GM21528 (cell line): ENCODE measurements around the gene TEX38.
A peak's percentile ranks its signal among the peaks of the same experiment; 100 is the strongest.
"Not testable (repeated sequence)": the region's sequence is repeated elsewhere in the genome, so short reads cannot be mapped to it uniquely, and the experiment has no call there.

Source experiments
- ATAC-seq: cut with Tn5 transposase; IDR thresholded peaks from one replicate; pipeline ENCODE4 v1.9.1; 2021; ENCODE audit warnings: mild to moderate bottlenecking, moderate library complexity; ENCODE audit not compliant: unreplicated experiment, low FRiP score

TEX38 gene

GRCh38 chr1:46686255-46686654 is 14.6 kb downstream of the TEX38 start:
- no peak for ATAC-seq

GRCh38 chr1:46687093-46687659 is 15.5 kb downstream of the TEX38 start:
- no peak for ATAC-seq

GRCh38 chr1:46687921-46688509 is 16.4 kb downstream of the TEX38 start:
- no peak for ATAC-seq

- no peak for ATAC-seq
Measured at GRCh38 chr1:46689356-46689755, 17.7 kb downstream of the TEX38 start.

GRCh38 chr1:46689897-46690296 is 18.2 kb downstream of the TEX38 start:
- no peak for ATAC-seq

GRCh38 chr1:46690931-46691421 is 19.3 kb downstream of the TEX38 start:
- no peak for ATAC-seq

GRCh38 chr1:46691997-46692790 is 20.5 kb downstream of the TEX38 start:
- no peak for ATAC-seq

- ATAC-seq: no peak
Measured at GRCh38 chr1:46692811-46693770, 21.4 kb downstream of the TEX38 start.

- not testable (repeated sequence) for ATAC-seq
Measured at GRCh38 chr1:46694676-46695075, 23.0 kb downstream of the TEX38 start.

GRCh38 chr1:46697053-46697452 is 25.4 kb downstream of the TEX38 start:
- no peak for ATAC-seq

- no peak for ATAC-seq
Measured at GRCh38 chr1:46699666-46700065, 28.0 kb downstream of the TEX38 start.

GRCh38 chr1:46703927-46704641 is 32.4 kb downstream of the TEX38 start:
- ATAC-seq: no peak

- ATAC-seq: no peak
Measured at GRCh38 chr1:46705408-46705807, 33.8 kb downstream of the TEX38 start.

GRCh38 chr1:46708121-46708520 is 36.5 kb downstream of the TEX38 start:
- ATAC-seq: no peak

- ATAC-seq: no peak
Measured at GRCh38 chr1:46714976-46715375, 43.3 kb downstream of the TEX38 start.

- no peak for ATAC-seq
Measured at GRCh38 chr1:46717654-46718053, 46.0 kb downstream of the TEX38 start.

GRCh38 chr1:46718340-46718726 is 46.7 kb downstream of the TEX38 start:
- ATAC-seq: no peak

GRCh38 chr1:46718727-46719622 is 47.3 kb downstream of the TEX38 start, which contains the start of gene EFCAB14:
Gene EFCAB14 (minus strand): TSS chr1:46719114. CDS start chr1:46718087, 1,027 bp downstream.
- peak; percentile 97 for ATAC-seq

GRCh38 chr1:46719689-46720088 is 48.0 kb downstream of the TEX38 start:
- ATAC-seq: no peak
